ENCODE results near the gene PARD3B.

DNA sequence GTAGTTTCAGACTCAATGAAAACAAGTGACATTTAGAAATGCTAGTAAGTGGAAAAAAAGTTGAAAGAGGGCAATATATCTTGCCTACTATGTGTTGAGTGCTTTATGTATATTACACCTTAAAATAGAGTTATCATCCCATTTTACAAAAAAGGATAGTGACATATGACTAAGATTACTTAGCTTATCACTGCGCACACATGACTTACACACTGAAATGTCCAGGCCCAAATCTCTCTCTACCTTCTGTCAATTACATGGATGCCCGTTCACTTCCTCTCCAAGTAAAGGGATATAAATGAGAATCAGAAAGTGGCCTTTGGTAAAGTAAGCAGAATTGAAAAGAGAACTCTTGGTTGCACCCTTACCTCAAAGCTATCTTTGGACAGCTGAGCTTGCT lies 3.6 kb upstream of the PARD3B start:
- TF ChIP-seq EZH2 (IDR thresholded peaks at IDR 0.05) (no peak), SP1 (IDR thresholded peaks at IDR 0.05; ENCODE audit: low read depth) (no peak), CTCF (IDR thresholded peaks at IDR 0.05 in 2 of 3, conservative IDR thresholded peaks at IDR 0.05 in 1 of 3; ENCODE audit: borderline replicate concordance in 1 of 3, insufficient read depth in 1 of 3, low read depth in 2 of 3, low read length in 2 of 3) (no peak), SIN3A (IDR thresholded peaks at IDR 0.05; ENCODE audit: low read depth) (no peak), JUND (IDR thresholded peaks at IDR 0.05) (no peak), SRF (IDR thresholded peaks at IDR 0.05; ENCODE audit: low read depth) (no peak), RAD21 (IDR thresholded peaks at IDR 0.05; ENCODE audit: low read depth) (no peak)
- TF ChIP-seq, protein P1, sequence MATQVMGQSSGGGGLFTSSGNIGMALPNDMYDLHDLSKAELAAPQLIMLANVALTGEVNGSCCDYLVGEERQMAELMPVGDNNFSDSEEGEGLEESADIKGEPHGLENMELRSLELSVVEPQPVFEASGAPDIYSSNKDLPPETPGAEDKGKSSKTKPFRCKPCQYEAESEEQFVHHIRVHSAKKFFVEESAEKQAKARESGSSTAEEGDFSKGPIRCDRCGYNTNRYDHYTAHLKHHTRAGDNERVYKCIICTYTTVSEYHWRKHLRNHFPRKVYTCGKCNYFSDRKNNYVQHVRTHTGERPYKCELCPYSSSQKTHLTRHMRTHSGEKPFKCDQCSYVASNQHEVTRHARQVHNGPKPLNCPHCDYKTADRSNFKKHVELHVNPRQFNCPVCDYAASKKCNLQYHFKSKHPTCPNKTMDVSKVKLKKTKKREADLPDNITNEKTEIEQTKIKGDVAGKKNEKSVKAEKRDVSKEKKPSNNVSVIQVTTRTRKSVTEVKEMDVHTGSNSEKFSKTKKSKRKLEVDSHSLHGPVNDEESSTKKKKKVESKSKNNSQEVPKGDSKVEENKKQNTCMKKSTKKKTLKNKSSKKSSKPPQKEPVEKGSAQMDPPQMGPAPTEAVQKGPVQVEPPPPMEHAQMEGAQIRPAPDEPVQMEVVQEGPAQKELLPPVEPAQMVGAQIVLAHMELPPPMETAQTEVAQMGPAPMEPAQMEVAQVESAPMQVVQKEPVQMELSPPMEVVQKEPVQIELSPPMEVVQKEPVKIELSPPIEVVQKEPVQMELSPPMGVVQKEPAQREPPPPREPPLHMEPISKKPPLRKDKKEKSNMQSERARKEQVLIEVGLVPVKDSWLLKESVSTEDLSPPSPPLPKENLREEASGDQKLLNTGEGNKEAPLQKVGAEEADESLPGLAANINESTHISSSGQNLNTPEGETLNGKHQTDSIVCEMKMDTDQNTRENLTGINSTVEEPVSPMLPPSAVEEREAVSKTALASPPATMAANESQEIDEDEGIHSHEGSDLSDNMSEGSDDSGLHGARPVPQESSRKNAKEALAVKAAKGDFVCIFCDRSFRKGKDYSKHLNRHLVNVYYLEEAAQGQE (IDR thresholded peaks at IDR 0.05; ENCODE audit: low read depth), result no peak
